GM10266 (cell line): ENCODE data around the gene ADAMTS8.
A peak's percentile ranks its signal among the peaks of the same experiment; 100 is the strongest.

Experiments
- DNase-seq: peaks from one replicate; pipeline ENCODE4 v3.0.0; 2012; ENCODE audit errors: extremely low spot score
- TF ChIP-seq, protein P1 (sequence below): IDR thresholded peaks from 2 replicates; pipeline ENCODE4 v1.5.1; 2012; ENCODE audit warnings: mild to moderate bottlenecking, low read depth; ENCODE audit not compliant: control insufficient read depth, insufficient read depth; ENCODE audit errors: missing control alignments

ADAMTS8 gene

DNA sequence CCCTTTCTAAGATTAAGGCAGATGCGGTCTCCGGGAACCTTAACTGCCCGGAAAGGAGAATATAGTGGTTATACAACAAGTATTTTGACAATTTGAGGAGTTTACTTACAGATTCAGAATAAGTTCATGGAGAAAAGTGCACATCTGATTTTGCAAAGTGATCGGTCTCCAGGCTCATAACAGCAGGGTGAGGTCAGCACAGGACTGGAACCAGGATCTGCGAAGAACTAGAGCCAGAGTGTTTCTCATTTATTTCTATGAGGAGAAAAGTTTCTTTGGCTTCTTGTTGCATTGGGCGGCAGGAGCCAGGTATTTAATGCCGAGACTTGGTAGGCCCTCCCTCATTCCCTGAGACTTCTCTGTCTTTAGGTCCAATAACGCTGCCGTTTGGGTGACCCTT is 23.8 kb upstream of the ADAMTS8 start:
- no peak for DNase-seq
- TF ChIP-seq, protein P1, sequence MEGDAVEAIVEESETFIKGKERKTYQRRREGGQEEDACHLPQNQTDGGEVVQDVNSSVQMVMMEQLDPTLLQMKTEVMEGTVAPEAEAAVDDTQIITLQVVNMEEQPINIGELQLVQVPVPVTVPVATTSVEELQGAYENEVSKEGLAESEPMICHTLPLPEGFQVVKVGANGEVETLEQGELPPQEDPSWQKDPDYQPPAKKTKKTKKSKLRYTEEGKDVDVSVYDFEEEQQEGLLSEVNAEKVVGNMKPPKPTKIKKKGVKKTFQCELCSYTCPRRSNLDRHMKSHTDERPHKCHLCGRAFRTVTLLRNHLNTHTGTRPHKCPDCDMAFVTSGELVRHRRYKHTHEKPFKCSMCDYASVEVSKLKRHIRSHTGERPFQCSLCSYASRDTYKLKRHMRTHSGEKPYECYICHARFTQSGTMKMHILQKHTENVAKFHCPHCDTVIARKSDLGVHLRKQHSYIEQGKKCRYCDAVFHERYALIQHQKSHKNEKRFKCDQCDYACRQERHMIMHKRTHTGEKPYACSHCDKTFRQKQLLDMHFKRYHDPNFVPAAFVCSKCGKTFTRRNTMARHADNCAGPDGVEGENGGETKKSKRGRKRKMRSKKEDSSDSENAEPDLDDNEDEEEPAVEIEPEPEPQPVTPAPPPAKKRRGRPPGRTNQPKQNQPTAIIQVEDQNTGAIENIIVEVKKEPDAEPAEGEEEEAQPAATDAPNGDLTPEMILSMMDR: no peak

- TF ChIP-seq, protein P1: no peak
- no peak for DNase-seq
These were observed 23.0 kb upstream of the ADAMTS8 start for GRCh38 chr11:130451231-130452019.

GRCh38 chr11:130449996-130450769 is 21.8 kb upstream of the ADAMTS8 start:
- DNase-seq: no peak
- TF ChIP-seq, protein P1: no peak

- DNase-seq: no peak
- TF ChIP-seq, protein P1: no peak
These were observed 21.0 kb upstream of the ADAMTS8 start for GRCh38 chr11:130449310-130449990.

GRCh38 chr11:130448416-130449309 is 20.3 kb upstream of the ADAMTS8 start, which contains the start of gene ADAMTS15:
ADAMTS15 (plus strand) TSS chr11:130448645; CDS start chr11:130448974, 329 bp downstream.
- DNase-seq: peak; percentile 64
- TF ChIP-seq, protein P1: no peak

DNA sequence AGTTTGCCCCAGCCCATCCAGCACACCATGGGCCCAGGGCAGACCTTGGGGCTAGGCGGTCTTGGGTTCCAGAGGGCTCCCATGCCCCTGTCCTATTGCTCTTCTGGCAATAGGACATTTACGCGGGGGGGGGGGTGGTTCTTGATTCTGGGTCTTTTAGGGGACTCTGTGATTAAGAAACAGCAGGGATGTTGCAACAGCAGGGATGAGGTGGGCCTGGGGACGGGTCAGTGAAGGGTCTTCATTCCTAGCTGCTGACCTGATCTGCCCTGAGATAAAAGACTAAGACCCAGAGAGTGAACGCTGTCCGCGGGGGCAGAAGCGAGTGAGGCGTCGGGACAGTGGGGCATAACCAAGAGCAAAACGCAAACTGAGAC is 19.6 kb upstream of the ADAMTS8 start:
- no peak for DNase-seq
- TF ChIP-seq, protein P1: no peak
